ENCODE data around the gene ANKMY2. TPM values are rescaled to one million over a fixed set of nuclear protein-coding genes. Genes with fewer than 3 reads are reported as not detected.

The ANKMY2 gene
- total RNA-seq, result 5.5 and 7.0 TPM in 2 replicates

DNA sequence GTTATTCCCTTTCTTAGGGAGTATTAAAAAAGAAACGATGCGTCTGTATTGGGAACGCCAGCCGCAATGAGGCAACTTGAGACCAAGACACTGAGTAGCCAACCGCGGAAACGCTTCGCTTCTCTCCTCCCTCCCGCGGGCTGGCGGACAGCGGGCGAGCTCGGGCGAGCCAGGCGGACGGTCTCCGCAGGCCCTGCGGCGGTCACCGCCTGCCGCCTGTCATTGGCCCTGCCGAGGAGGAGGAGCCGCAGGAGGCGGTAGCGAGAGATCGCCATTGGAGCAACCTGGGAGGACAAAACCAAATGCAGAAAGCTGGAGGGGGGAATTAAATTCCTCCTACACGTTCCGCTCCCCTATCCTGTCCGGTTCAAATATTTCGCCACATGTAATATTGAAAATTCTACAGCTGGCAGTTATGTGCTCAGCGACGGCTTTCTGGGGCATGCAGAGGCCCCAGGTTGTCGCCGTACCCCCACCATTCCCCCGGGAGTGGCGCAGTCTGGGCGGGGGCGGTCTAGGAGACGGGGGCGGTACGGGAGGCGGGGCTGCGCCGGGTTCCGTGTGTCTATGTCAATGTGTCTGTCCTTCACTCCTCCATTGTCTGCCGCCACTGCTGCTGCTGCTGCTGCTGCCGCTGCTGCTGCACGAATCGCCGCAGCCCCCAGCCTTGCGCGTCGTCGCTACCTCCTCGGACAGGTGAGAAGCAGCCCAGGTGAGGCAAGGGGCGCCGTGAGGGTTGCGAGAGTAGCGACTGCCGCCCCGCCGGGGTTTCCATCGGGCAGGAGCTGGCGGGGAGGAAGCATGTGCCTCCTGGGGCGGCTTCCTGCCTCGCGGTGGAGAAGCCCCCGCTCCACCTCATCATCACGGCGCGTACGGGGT, at the start of gene ANKMY2, which contains the start of gene BZW2:
ANKMY2 (minus strand) TSS at position 162 of the 879 bp plus-strand sequence. CDS start 181 bp downstream, outside the sequence.
BZW2 (plus strand) TSS at position 589 of the 879 bp plus-strand sequence. CDS start 19,263 bp downstream, outside the sequence.

Other genes starting within 250 kb of the ANKMY2 start
- 0.19 and 0.31 TPM in 2 replicates for gene CRPPA, start 224.2 kb downstream of the ANKMY2 start, total RNA-seq
- gene SOSTDC1, start 180.0 kb downstream of the ANKMY2 start, total RNA-seq, result 0.46 TPM in 1 of 2 replicates, not detected in the other
- gene LRRC72, start 118.9 kb downstream of the ANKMY2 start, total RNA-seq, result not detected in 2 replicates
- 103 and 142 TPM in 2 replicates for gene BZW2, start 427 bp upstream of the ANKMY2 start, total RNA-seq
- 20.1 and 24.1 TPM in 2 replicates for gene TSPAN13, start 108.0 kb upstream of the ANKMY2 start, total RNA-seq
- 2.2 and 2.5 TPM in 2 replicates for gene AGR2, start 159.2 kb upstream of the ANKMY2 start, total RNA-seq
- not detected in 2 replicates for gene AGR3, start 236.2 kb upstream of the ANKMY2 start, total RNA-seq

Data from hair follicular keratinocyte (primary cell).